ENCODE results near the gene PPP2R5C.

DNA sequence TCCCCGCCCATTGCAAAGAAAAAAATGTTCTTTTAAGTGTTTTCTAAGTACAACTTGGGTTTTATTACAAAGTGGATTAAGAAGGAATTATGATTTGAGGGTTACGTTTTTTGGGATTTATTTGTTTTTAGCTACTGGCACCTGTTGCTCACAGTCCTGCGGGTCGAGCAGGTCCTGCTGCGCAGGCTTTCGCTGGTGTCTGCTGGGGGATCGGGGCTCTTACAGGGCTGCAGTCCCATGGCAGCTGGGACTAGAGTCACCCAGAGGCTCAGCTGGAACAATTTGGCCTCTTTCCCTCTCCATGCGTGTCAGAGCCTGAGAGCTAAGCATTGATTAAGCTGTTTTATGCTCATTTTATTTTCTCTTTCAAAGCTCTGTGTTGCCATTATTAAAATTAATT, 147.3 kb downstream of the PPP2R5C start:
- TF ChIP-seq, protein P1, sequence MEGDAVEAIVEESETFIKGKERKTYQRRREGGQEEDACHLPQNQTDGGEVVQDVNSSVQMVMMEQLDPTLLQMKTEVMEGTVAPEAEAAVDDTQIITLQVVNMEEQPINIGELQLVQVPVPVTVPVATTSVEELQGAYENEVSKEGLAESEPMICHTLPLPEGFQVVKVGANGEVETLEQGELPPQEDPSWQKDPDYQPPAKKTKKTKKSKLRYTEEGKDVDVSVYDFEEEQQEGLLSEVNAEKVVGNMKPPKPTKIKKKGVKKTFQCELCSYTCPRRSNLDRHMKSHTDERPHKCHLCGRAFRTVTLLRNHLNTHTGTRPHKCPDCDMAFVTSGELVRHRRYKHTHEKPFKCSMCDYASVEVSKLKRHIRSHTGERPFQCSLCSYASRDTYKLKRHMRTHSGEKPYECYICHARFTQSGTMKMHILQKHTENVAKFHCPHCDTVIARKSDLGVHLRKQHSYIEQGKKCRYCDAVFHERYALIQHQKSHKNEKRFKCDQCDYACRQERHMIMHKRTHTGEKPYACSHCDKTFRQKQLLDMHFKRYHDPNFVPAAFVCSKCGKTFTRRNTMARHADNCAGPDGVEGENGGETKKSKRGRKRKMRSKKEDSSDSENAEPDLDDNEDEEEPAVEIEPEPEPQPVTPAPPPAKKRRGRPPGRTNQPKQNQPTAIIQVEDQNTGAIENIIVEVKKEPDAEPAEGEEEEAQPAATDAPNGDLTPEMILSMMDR (IDR thresholded peaks at IDR 0.05): no peak
- no peak for TF ChIP-seq POLR2A (IDR thresholded peaks at IDR 0.05)
